ENCODE results near the gene PRSS58. TPM values are rescaled to one million over a fixed set of nuclear protein-coding genes. Genes with fewer than 3 reads are reported as not detected.

Gene PRSS58
- total RNA-seq (not detected), polyA plus RNA-seq (ENCODE audit: insufficient read depth in 1 of 8, insufficient read length in 8 of 8, low replicate concordance in 1 of 8) (not detected)
- long read RNA-seq, donor 1: 0 reads
- long read RNA-seq, donor 2: 0 reads
- long read RNA-seq, donor 3: 0 reads
- long read RNA-seq, donor 4: 0 reads
- long read RNA-seq, donor 5: 0 reads
- long read RNA-seq, donor 6: 0 reads
- long read RNA-seq, donor 7: 0 reads
- long read RNA-seq, donor 8: 0 reads
- long read RNA-seq, donor 9: 0 reads
- long read RNA-seq, donor 10: 0 reads
- long read RNA-seq, donor 11: 0 reads

- no peak within 1 kb of the TSS for H3K4me3 ChIP-seq (ENCODE audit: low read length)
- no peaks in the 10 kb centered on the region for H3K36me3 ChIP-seq (ENCODE audit: control insufficient read depth, insufficient read depth, low read length)
- H3K27me3 ChIP-seq (ENCODE audit: control insufficient read depth, insufficient read depth, low read length): no peaks in the 10 kb centered on the region
- DNase-seq: no peak
- WGBS (ENCODE audit: insufficient coverage): 67% methylated on average over 1 of the region's 1 CpG
- no peaks in the 10 kb centered on the region for H3K4me1 ChIP-seq (ENCODE audit: control insufficient read depth, insufficient read depth, low read length)
- no peak within 1 kb of the TSS for H3K27ac ChIP-seq (ENCODE audit: low read length)
- peaks cover 5% of the 10 kb centered on the region for H3K9me3 ChIP-seq (replicated peaks; ENCODE audit: control insufficient read depth, low read depth, low read length)
Observed at GRCh38 chr7:142257958-142258357, at the start of gene PRSS58. Gene PRSS58, minus strand, starts transcription at chr7:142258058. Its CDS starts 351 bp downstream, at chr7:142257707.

DNA sequence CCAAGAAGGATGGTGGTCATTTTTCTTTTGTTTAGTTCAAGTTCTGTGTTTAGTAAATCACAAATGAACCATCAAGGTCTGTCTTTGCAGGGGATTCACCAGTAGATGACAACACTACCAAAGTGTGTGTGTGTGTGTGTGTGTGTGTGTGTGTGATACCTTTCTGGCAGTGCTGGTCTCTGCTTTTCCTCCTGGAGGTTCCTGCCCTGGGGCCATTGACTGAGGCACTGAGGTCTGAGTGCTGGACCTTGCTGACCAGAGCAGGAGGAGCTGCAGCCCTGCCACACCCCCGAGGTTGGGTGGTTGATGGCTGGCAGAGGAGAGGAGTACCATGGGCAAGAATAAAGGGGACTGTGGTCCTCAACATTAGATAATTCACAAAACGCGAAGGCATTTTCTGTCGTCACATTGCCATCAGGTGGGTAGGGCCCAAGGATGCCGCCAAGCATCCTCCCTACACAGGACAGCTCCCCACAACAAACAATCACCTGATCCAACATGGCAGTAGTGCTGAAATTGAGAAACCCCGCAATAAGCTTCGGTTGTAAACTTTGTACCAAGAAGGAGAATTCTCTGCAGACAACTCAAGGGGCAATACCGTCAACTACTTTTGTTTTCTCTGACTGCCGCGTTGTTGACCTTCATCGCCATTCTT, 49.5 kb upstream of the PRSS58 start:
- no peaks in the 10 kb centered on the region for H3K9me3 ChIP-seq (replicated peaks; ENCODE audit: control insufficient read depth, low read depth, low read length)
- no peaks in the 10 kb centered on the region for H3K36me3 ChIP-seq (ENCODE audit: control insufficient read depth, insufficient read depth, low read length)
- no peak for DNase-seq
- H3K27ac ChIP-seq (ENCODE audit: low read length): no peak overlapping the region
- no peak overlapping the region for H3K4me3 ChIP-seq (ENCODE audit: low read length)
- no peaks in the 10 kb centered on the region for H3K27me3 ChIP-seq (ENCODE audit: control insufficient read depth, insufficient read depth, low read length)
- no peaks in the 10 kb centered on the region for H3K4me1 ChIP-seq (ENCODE audit: control insufficient read depth, insufficient read depth, low read length)
- WGBS (ENCODE audit: insufficient coverage): 82% methylated on average over 8 of the region's 11 CpGs

DNA sequence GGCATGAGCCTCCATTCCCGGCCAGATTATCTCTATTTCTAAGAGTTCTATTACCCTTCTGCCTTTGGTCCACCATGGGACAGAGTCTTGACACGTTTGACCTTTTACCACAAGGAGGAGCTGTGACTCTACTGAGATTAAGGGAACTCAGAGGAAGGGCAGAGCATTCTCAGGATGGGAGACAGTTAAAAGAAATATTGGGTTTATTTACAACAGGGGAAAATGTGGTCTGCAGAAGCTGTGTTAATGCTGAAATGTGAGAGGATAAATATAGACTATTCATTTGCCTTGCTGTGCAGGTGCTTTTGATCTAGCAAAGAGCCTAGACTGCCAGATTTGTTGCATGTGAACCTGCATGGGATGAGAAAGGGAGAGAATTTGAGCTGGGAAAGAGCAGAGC, 45.8 kb upstream of the PRSS58 start:
- peak; percentile 9 for DNase-seq
- H3K4me1 ChIP-seq (ENCODE audit: control insufficient read depth, insufficient read depth, low read length): no peaks in the 10 kb centered on the region
- H3K9me3 ChIP-seq (replicated peaks; ENCODE audit: control insufficient read depth, low read depth, low read length): no peaks in the 10 kb centered on the region
- H3K27me3 ChIP-seq (ENCODE audit: control insufficient read depth, insufficient read depth, low read length): no peaks in the 10 kb centered on the region
- no peaks in the 10 kb centered on the region for H3K36me3 ChIP-seq (ENCODE audit: control insufficient read depth, insufficient read depth, low read length)
- no peak overlapping the region for H3K27ac ChIP-seq (ENCODE audit: low read length)
- WGBS (ENCODE audit: insufficient coverage): 0% methylated on average over 1 of the region's 2 CpGs
- no peak overlapping the region for H3K4me3 ChIP-seq (ENCODE audit: low read length)

GRCh38 chr7:142301923-142302550, 44.2 kb upstream of the PRSS58 start:
- Histone ChIP-seq H3K27me3 (ENCODE audit: control insufficient read depth, insufficient read depth, low read length) (no peaks in the 10 kb centered on the region), H3K36me3 (ENCODE audit: control insufficient read depth, insufficient read depth, low read length) (no peaks in the 10 kb centered on the region), H3K4me3 (ENCODE audit: low read length) (no peak overlapping the region), H3K27ac (ENCODE audit: low read length) (no peak overlapping the region), H3K9me3 (replicated peaks; ENCODE audit: control insufficient read depth, low read depth, low read length) (no peaks in the 10 kb centered on the region), H3K4me1 (ENCODE audit: control insufficient read depth, insufficient read depth, low read length) (no peaks in the 10 kb centered on the region)
- no peak for DNase-seq
- WGBS (ENCODE audit: insufficient coverage): no CpG with 5 or more reads among the region's 3 CpGs

DNA sequence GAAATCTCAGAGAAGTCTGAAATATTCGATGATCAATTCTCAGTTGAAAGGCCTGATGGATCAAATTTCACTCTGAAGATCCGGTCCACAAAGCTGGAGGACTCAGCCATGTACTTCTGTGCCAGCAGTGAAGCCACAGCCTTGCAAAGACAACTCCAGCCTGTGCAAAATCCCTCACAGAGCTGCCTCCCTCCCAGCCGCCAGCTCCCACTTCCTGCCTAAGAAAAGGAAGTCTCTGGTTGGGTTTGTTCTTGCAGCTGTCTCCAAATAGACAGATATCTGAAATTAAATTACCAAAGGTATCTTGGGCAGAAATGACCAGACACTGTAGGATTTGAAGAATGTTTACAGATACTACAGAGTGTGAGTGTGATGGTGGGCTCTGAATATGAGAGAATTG, 43.4 kb upstream of the PRSS58 start:
- H3K27me3 ChIP-seq (ENCODE audit: control insufficient read depth, insufficient read depth, low read length): no peaks in the 10 kb centered on the region
- 33% methylated on average over 1 of the region's 3 CpGs for WGBS (ENCODE audit: insufficient coverage)
- no peaks in the 10 kb centered on the region for H3K4me1 ChIP-seq (ENCODE audit: control insufficient read depth, insufficient read depth, low read length)
- DNase-seq: no peak
- H3K9me3 ChIP-seq (replicated peaks; ENCODE audit: control insufficient read depth, low read depth, low read length): no peaks in the 10 kb centered on the region
- no peak overlapping the region for H3K4me3 ChIP-seq (ENCODE audit: low read length)
- no peaks in the 10 kb centered on the region for H3K36me3 ChIP-seq (ENCODE audit: control insufficient read depth, insufficient read depth, low read length)
- no peak overlapping the region for H3K27ac ChIP-seq (ENCODE audit: low read length)

DNA sequence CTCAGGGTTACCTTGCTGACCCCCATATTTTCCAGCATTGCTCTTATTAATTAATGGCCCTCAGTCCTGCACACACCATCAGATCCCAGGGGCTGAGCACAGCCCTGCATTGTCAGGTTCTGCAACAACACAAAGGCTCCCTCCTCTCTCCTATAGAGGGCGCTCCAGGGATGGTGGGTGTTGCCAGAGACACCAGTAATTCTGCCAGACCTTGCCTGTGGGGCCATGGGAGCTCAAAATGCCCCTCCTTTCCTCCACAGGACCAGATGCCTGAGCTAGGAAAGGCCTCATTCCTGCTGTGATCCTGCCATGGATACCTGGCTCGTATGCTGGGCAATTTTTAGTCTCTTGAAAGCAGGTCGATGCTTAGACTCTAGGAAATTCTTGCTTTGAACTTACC, 42.8 kb upstream of the PRSS58 start:
- Histone ChIP-seq H3K9me3 (replicated peaks; ENCODE audit: control insufficient read depth, low read depth, low read length) (no peaks in the 10 kb centered on the region), H3K36me3 (ENCODE audit: control insufficient read depth, insufficient read depth, low read length) (no peaks in the 10 kb centered on the region), H3K27me3 (ENCODE audit: control insufficient read depth, insufficient read depth, low read length) (no peaks in the 10 kb centered on the region), H3K4me1 (ENCODE audit: control insufficient read depth, insufficient read depth, low read length) (no peaks in the 10 kb centered on the region), H3K27ac (ENCODE audit: low read length) (no peak overlapping the region), H3K4me3 (ENCODE audit: low read length) (no peak overlapping the region)
- DNase-seq: no peak
- WGBS (ENCODE audit: insufficient coverage): 41% methylated on average over 3 of the region's 3 CpGs

GRCh38 chr7:142299237-142299781, 41.5 kb upstream of the PRSS58 start:
- Histone ChIP-seq H3K4me1 (ENCODE audit: control insufficient read depth, insufficient read depth, low read length) (no peaks in the 10 kb centered on the region), H3K9me3 (replicated peaks; ENCODE audit: control insufficient read depth, low read depth, low read length) (no peaks in the 10 kb centered on the region), H3K4me3 (ENCODE audit: low read length) (no peak overlapping the region), H3K27ac (ENCODE audit: low read length) (no peak overlapping the region), H3K36me3 (ENCODE audit: control insufficient read depth, insufficient read depth, low read length) (no peaks in the 10 kb centered on the region), H3K27me3 (ENCODE audit: control insufficient read depth, insufficient read depth, low read length) (no peaks in the 10 kb centered on the region)
- DNase-seq: no peak
- WGBS (ENCODE audit: insufficient coverage): 48% methylated on average over 4 of the region's 10 CpGs

DNA sequence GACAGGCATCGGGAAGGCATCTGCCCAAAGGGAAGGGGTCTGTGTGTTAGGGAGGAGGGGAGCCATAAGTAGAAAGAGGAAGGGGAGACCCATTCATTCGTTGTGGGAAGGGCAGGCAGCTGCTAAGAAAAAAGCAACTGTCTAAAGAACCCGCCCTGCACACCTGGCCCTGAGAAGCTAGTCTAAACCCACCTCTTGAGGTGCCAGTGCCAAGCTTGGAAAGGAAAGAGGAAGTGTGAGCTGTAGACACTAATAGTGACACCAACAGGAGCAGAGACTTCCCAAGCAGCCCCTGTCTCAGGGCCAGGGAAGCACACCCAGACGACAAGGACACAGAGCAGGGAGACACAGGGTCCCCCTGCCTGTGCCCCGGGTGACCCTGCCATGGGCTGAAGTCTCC, 40.8 kb upstream of the PRSS58 start:
- no peak overlapping the region for H3K27ac ChIP-seq (ENCODE audit: low read length)
- H3K27me3 ChIP-seq (ENCODE audit: control insufficient read depth, insufficient read depth, low read length): no peaks in the 10 kb centered on the region
- DNase-seq: no peak
- no peaks in the 10 kb centered on the region for H3K36me3 ChIP-seq (ENCODE audit: control insufficient read depth, insufficient read depth, low read length)
- 80% methylated on average over 4 of the region's 5 CpGs for WGBS (ENCODE audit: insufficient coverage)
- H3K9me3 ChIP-seq (replicated peaks; ENCODE audit: control insufficient read depth, low read depth, low read length): no peaks in the 10 kb centered on the region
- H3K4me1 ChIP-seq (ENCODE audit: control insufficient read depth, insufficient read depth, low read length): no peaks in the 10 kb centered on the region
- no peak overlapping the region for H3K4me3 ChIP-seq (ENCODE audit: low read length)

DNA sequence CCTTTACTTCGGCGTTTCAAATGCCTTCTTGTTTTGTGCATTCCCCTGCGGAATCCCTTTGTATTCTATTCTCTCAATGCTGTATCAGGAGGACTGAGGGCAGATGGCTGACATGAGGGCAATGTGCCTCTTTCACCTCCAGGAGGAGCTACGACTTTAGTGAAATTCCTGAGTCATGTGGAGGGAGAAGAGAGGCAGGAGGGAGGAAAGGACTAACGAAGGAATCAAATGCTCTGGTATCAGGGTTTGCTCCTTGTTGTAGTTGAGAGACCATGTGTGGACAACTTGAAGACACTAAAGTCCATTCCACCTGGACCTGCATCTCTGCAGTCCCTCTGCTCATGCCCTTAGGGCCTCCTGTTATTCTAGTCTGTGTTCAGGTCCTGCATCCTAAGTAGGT, 40.2 kb upstream of the PRSS58 start:
- WGBS (ENCODE audit: insufficient coverage): 60% methylated on average over 1 of the region's 5 CpGs
- H3K9me3 ChIP-seq (replicated peaks; ENCODE audit: control insufficient read depth, low read depth, low read length): no peaks in the 10 kb centered on the region

DNA sequence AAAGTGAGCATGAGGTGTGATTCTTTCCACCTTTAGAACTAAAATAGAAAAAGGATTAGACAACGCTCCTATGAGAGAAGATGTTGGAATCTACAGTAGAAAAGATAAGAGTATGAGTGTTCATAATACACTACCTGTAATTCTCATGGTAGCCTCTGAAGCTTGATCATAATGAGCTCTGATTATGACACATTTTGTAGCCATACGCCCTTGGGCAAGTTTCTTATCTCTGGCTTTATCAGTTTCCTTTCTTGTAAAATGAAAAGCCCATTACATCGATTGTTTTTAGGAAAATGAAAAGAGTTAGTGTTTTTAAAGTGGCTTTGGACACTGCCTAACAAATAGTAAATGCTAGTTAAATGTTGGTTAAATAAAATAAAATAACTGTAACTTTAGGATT, 22.4 kb upstream of the PRSS58 start:
- Histone ChIP-seq H3K4me1 (ENCODE audit: control insufficient read depth, insufficient read depth, low read length) (no peaks in the 10 kb centered on the region), H3K36me3 (ENCODE audit: control insufficient read depth, insufficient read depth, low read length) (no peaks in the 10 kb centered on the region), H3K27ac (ENCODE audit: low read length) (no peak overlapping the region), H3K9me3 (replicated peaks; ENCODE audit: control insufficient read depth, low read depth, low read length) (peaks cover 3% of the 10 kb centered on the region), H3K27me3 (ENCODE audit: control insufficient read depth, insufficient read depth, low read length) (no peaks in the 10 kb centered on the region), H3K4me3 (ENCODE audit: low read length) (no peak overlapping the region)
- no peak for DNase-seq
- no CpG with 5 or more reads among the region's 3 CpGs for WGBS (ENCODE audit: insufficient coverage)

More for the DNA sequence above, 40.2 kb upstream of the PRSS58 start:
- no peaks in the 10 kb centered on the region for H3K4me1 ChIP-seq (ENCODE audit: control insufficient read depth, insufficient read depth, low read length)
- H3K27ac ChIP-seq (ENCODE audit: low read length): no peak overlapping the region
- H3K27me3 ChIP-seq (ENCODE audit: control insufficient read depth, insufficient read depth, low read length): no peaks in the 10 kb centered on the region
- H3K36me3 ChIP-seq (ENCODE audit: control insufficient read depth, insufficient read depth, low read length): no peaks in the 10 kb centered on the region
- H3K4me3 ChIP-seq (ENCODE audit: low read length): no peak overlapping the region
- no peak for DNase-seq
